Measurements from ENCODE around the gene CARD14.
"Not testable (repeated sequence)": the region's sequence is repeated elsewhere in the genome, so short reads cannot be mapped to it uniquely, and the experiment has no call there.

Gene CARD14

GRCh38 chr17:80147035-80147822, 22.6 kb upstream of the CARD14 start, which contains the start of gene EIF4A3:
Gene EIF4A3 (minus strand): TSS chr17:80147128. CDS start chr17:80146961, 167 bp downstream.
- in situ Hi-C loops (cut with MboI; ENCODE audit: low sequenced_read_pairs), result no loop called here

- in situ Hi-C loops (cut with MboI; ENCODE audit: low sequenced_read_pairs), result no loop called here
Measured at GRCh38 chr17:80151333-80151732, 18.5 kb upstream of the CARD14 start.

- in situ Hi-C loops (cut with MboI; ENCODE audit: low sequenced_read_pairs), result no loop called here
Measured at GRCh38 chr17:80152081-80152702, 17.6 kb upstream of the CARD14 start.

DNA sequence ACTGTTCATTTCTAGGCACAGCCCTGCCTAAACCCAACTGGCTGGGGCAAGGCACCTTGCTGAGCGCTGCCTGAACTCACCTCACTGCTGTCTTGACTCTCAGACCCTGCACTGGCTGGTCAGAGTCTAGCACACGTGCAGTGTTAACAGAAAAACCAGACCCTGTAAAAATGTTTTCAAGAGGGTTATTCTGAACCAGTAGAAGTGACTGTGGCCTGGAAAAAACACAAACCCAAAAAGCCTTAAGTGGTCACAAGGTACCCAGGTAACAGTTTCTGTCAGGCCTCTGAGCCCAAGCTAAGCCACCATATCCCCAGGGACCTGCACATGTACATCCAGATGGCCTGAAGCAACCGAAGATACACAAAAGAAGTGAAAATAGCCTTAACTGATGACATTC, 16.8 kb upstream of the CARD14 start:
- in situ Hi-C loops (cut with MboI; ENCODE audit: low sequenced_read_pairs), result no loop called here

GRCh38 chr17:80154166-80154565, 15.7 kb upstream of the CARD14 start:
- in situ Hi-C loops (cut with MboI; ENCODE audit: low sequenced_read_pairs), result no loop called here

GRCh38 chr17:80155600-80155999, 14.2 kb upstream of the CARD14 start:
- in situ Hi-C loops (cut with MboI; ENCODE audit: low sequenced_read_pairs), result not testable (repeated sequence)

DNA sequence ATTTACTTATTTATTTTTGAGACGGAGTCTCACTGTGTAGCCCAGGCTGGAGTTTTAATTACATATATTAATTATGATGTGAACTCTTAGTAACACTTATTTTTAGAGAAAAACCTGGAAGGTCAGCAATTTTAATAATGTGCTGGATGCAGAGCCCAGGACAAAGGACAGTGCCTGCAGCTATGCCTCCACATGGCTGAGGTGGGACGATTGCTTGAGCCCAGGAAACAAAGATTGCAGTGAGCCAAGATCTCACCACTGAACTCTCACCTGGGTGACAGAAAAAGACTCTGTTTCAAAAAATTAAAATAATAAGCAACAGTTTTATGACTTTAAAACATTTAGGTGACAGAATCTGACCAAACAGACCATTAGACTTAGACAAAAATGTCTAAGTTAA, 11.0 kb upstream of the CARD14 start:
- in situ Hi-C loops (cut with MboI; ENCODE audit: low sequenced_read_pairs), result no loop called here

DNA sequence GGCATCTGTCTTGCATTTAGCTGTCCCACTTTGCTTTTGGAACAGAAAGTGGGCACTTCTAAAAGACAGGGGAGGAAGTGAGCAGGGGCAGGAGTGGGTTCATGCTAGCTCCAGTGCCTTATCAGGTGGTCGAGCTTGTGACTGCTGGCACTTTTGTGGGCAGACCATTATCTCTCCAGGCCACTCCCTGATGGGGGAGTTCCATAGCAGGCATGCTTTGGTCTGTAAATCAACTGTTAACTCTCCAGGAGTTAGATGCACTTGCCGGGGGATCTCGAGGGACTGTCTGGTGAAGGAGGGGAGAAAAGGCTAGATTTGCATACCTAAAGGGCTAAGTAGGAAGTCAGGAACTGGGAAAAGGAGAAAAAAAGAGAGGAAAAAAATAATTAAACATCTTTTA, 9.3 kb upstream of the CARD14 start:
- in situ Hi-C loops (cut with MboI; ENCODE audit: low sequenced_read_pairs), result no loop called here

GRCh38 chr17:80163336-80163735, 6.5 kb upstream of the CARD14 start:
- in situ Hi-C loops (cut with MboI; ENCODE audit: low sequenced_read_pairs), result no loop called here

DNA sequence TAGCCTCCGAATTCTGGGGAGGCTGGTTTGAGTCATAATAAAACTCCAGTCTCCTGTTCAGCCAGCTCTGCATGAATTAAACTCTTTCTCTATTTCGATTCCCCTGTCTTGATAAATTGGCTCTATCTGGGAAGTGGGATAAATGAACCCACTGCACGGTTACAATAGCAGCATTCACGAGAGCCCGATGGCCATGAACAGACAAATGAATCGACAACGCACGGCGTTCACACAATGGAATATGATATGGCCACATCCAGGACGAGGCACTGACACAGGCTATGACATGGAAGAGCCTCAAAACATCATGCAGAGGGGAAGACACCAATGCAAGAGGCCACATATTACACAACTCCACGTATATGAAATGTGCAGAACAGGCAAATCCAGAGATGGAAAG, 5.6 kb upstream of the CARD14 start:
- in situ Hi-C loops (cut with MboI; ENCODE audit: low sequenced_read_pairs), result no loop called here

GRCh38 chr17:80166446-80166845, 3.4 kb upstream of the CARD14 start:
- in situ Hi-C loops (cut with MboI; ENCODE audit: low sequenced_read_pairs), result no loop called here

DNA sequence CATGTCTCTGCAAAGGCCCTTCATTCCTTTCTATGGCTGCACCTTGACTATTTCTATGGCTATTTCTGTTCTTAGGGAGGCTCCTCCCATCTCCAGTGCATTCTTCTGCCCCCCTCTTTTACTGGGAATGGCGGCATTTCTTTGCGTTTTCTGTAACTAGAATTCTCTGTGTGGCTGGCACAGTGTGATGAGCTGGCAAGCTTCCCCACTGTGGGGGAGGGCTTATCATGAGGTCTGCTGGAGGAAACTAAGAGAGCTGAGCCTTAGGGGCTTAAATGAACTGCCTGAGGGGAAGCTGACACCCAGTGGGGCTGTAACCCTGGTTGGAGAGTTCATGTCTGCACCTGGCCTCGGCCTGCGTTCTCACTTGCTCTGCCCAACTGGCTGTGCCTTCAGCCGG, 1.5 kb upstream of the CARD14 start:
- in situ Hi-C loops (cut with MboI; ENCODE audit: low sequenced_read_pairs), result no loop called here

- in situ Hi-C loops (cut with MboI; ENCODE audit: low sequenced_read_pairs), result no loop called here
Measured at GRCh38 chr17:80169107-80169506, 723 bp upstream of the CARD14 start.

GRCh38 chr17:80171681-80172080, 1.9 kb downstream of the CARD14 start:
- in situ Hi-C loops (cut with MboI; ENCODE audit: low sequenced_read_pairs), result no loop called here

- in situ Hi-C loops (cut with MboI; ENCODE audit: low sequenced_read_pairs), result no loop called here
Measured at GRCh38 chr17:80173126-80173525, 3.3 kb downstream of the CARD14 start.

GRCh38 chr17:80173916-80174315, 4.1 kb downstream of the CARD14 start:
- in situ Hi-C loops (cut with MboI; ENCODE audit: low sequenced_read_pairs), result no loop called here

GRCh38 chr17:80176757-80177156, 6.9 kb downstream of the CARD14 start:
- in situ Hi-C loops (cut with MboI; ENCODE audit: low sequenced_read_pairs), result no loop called here

DNA sequence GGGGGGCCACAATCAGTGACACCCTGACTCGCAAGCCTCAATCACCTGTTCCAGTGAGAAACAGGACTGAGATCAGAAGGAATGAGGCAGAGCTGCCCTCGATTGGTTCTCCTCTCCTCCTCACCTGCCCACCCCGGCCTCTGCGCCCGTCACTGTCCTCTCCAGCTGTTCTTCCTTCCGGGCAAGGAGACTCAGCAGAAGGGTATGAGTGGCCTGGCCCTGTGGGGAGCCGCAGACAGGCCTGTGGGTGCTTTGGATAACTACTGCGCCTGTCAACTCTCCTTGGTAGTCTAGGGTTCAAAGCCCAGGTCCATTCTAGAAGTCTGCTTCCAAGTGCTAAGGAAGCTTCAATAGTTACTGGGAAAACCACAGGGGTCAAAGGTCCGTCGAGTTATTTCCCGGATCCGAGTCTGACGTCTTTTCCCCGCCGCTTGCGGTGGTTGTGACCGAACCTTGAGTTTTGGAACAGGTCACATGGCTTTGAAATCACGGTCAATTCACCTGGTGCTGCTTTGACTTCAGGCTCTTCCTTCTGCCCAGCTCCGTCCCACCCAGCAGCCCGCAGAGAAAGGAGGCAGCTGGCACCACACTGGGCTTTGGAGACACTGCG, 8.3 kb downstream of the CARD14 start:
- in situ Hi-C loops (cut with MboI; ENCODE audit: low sequenced_read_pairs), result no loop called here

DNA sequence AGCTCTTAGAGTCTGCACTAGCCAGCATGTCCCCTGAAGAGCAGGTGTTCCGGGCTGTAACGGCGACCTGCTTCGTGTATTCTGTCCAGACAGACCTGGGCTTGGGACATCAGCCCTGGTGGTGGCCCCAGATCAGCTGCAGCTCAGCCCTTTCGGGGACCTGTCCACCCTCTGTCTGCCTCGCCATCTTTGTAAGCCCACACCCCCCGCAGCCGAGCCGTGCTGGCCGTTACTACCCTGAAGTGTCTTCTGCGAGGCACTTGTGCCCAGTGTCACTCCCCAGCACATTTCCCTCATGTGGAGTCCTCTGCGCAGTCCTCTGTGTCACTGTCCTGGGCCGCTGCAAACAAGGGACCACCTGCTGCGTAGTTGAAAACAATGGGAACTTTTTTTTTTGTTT, 10.4 kb downstream of the CARD14 start:
- in situ Hi-C loops (cut with MboI; ENCODE audit: low sequenced_read_pairs), result no loop called here

- in situ Hi-C loops (cut with MboI; ENCODE audit: low sequenced_read_pairs), result no loop called here
Measured at GRCh38 chr17:80181431-80181830, 11.6 kb downstream of the CARD14 start.

DNA sequence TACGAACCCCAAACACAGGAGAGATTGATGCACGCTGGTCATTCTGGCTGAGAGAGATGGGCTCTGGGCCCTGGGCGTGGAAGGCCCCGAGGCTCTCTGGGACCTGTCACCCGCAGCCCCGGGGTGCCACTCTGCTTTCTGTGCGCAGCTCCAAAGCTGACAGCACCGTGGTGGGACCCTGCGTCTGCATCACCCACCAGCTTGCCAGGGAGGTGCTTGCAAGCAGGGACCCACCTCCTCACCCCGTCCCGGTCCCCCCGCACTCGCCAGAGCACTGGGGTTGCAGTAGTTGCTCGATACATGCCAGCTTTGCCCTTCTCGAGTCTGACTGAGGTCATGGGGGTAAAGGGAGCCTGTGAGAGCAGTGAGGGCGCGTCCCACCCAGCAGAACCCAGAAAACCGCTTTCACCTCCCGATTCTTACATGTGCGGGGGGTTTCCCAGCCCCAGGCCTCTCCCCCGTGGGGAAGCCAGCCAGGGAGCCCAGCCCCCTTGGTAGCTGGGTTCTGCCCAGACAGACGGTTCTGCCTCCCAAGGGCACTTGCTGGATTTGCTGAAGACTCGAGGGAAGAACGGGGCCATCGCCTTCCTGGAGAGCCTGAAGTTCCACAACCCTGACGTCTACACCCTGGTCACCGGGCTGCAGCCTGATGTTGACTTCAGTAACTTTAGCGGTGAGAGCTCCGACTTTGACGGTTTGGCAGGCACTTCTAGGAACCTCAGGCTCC, 12.5 kb downstream of the CARD14 start:
- in situ Hi-C loops (cut with MboI; ENCODE audit: low sequenced_read_pairs), result no loop called here
